H1 (cell line): ENCODE data around the gene ITGA11. TPM values are rescaled to one million over a fixed set of nuclear protein-coding genes. Genes with fewer than 3 reads are reported as not detected.

Experiments
- SUZ12 ChIP-seq: fragments of 200-600 bp; sonication (generic); IDR thresholded peaks from 2 replicates; pipeline ENCODE4 v1.6.1; 2012; ENCODE audit warnings: mild to moderate bottlenecking, inconsistent platforms, low read length, moderate library complexity, mixed read lengths
- polyA plus RNA-seq, 7 experiments: library from polyadenylated mRNA; depleted of rRNA in 3 of 7; stranded (reverse) in 5 of 7; unstranded in 2 of 7; fragments of >200 nt in 5 of 7; fragments of 200-250 nt in 2 of 7; gene quantifications; 1 replicate in 5 of 7; 2 replicates in 1 of 7; 4 replicates in 1 of 7; pipeline versions ENCODE4 v1.2.1 to v1.2.3, GENCODE V29; 2011 to 2013; ENCODE audit warnings: missing spikeins in 2 of 7, mixed read lengths in 2 of 7
- total RNA-seq: library from RNA; stranded (reverse); fragmentation: NEBNext Ultra II Directional; extraction: Animal tissue kit (Norgen Biotek cat#: 25700); gene quantifications from 2 replicates; pipeline ENCODE4 v1.2.1, GENCODE V29; 2021

Gene ITGA11
- total and polyA plus RNA-seq, 2 of the 8 experiments (the other 6 are each of a cell fraction or from before 2014, with no cell fraction given): 0.05 to 0.06 TPM

GRCh38 chr15:68345481-68345880 is 86.5 kb downstream of the ITGA11 start (continued):
- TF ChIP-seq SUZ12: no peak
- TF ChIP-seq, all 59 proteins: peak for 0
